AML-193 (cell line): ENCODE data around the gene GBA2.

Experiments used
- DNase-seq, 2 experiments: peaks; one replicate each; lab custom pipeline; 2025; lab: John Stamatoyannopoulos, UW

The GBA2 gene

DNA sequence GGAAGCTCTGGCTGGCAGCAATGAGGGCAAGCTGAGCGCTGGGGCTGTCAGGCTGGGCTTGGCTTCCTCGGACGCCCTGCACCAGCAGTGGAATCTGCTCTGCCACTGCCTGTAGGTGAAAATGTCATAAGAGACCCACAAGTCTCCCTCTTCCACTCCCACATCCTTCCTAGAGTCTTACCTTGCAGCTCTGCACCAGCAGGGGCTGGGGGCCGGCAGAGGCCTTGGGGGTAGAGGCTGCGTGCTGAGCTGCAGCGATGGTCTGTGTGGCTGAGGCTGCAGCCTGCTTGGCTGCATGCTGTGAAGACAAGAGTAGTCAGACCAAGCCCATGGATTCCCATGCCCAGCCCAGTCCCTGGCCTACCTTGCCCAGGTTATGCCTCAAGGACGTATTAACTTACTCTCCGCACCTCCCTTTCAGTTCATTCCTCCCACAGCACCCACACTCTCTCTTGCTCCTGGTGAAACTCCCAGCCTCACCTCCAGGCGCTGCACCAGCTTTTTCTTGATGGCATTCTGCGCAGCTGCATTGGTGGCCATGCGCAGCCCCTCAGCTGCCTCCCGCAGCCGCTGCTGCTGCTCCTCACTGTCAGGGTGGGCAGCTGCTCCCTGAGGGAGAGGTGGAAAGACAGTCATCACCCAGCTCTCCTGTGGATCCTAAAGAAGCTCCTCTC lies 34.3 kb downstream of the GBA2 start:
- DNase-seq = no peak

DNA sequence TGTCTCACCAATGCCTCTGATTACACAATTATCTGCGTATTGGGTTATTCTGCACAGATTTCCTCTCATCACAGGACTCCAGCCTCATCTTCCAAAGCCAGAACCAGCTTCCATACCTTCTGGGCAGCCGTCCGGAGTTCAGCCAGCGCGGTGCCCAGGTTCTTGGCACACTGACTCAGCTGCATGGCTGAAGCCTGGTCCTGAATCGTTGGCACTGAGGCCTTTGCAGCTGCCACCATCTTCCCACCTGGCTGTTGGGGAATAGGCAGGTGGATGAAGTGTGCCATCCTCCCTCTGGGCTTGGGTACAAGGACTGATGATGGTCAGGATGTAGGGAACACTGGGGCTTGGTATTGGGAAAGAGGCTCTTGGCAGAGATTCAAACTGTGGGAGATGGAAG lies 34.9 kb downstream of the GBA2 start:
- no peak for DNase-seq

DNA sequence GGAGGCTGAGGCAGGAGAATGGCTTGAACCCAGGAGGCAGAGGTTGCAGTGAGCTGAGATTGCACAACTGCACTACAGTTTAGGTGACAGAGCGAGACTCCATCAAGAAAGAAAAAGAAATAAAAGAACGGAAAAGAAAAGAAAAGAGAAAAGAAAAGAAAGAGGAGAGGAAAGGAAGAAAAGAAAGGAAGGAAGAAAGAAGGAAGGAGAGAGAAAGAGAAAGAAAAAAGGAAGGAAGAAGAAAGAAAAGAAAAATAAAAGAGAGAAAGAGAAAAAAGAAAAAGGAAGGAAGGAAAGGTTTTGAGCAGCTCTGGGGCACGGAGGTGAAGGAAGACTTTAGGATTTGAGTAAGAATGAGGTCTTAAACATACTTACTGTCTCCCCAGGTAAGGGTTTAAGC lies 35.5 kb downstream of the GBA2 start:
- DNase-seq = no peak

DNA sequence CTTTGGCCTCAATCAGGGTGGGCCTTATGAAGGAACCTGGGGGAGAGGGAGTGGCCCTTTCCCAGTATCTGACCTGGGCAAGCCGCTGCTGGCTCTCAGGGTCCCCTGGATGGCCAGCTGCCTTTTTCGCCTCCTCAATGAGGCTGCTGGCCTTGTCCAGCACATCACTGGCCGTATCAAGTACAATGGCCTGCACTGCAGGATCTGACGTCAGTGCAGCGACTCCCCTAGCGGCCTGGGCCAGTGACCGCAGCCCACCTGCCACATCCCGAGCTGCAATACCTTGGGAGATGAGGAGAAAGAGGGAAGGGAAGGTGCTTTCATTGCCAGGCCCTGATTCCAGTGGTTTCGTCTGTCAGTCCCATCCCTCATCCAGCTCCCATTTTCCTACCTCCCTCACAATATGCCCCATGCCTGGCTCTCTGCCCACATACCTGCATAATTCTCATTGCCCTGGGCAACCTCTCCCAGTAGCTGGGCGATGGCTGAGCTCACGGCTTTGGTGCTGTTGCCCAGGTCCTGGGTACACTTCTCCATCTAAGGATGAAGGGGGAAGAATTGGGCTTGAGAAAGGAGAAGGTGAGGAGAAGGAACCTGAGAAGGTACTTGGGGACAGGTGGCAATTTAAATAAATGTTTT lies 36.1 kb downstream of the GBA2 start:
- DNase-seq = no peak

DNA sequence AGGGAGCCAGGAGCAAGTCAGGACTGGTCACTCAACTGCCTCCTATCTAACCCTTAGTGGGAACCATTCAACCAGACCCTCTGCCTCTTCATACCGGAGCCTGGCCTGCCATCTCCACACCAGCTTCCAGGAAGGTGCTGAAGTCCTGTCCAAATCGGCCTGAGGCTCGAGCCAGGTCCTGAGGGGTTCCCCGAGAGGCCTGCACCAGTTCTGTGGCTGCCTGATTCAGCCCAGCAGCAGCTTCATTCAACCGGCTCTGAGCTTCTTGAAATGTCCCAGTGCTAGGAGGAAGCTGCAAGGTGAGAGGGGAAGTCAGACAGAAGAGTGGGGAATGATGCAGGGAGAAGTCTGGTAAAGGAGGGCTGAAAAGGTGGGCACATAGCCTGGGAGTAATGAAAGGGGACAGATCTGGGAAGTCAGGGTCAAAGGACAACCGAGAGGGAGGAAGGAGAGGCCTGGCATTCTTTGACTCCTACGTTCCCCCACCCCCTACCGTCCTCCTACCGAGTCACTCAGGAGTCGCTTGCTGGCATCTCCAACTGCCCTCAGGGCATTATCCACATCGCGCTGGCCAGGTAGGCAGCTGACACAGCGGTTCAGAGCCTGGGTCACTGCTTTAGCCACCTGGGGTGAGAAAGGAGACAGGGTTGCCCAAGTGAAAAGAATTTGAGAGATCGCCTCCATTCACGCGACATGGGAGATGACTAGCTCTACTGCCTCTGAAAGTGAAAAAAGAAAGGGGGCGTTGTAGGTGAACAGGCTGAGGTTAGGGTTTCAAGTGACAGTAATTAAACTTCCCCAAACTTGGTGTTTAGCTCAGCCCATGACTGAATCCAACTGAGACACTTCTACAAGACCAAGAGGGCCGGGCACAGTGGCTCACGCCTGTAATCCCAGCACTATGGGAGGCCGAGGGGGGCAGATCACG lies 37.3 kb downstream of the GBA2 start:
- no peak for DNase-seq

DNA sequence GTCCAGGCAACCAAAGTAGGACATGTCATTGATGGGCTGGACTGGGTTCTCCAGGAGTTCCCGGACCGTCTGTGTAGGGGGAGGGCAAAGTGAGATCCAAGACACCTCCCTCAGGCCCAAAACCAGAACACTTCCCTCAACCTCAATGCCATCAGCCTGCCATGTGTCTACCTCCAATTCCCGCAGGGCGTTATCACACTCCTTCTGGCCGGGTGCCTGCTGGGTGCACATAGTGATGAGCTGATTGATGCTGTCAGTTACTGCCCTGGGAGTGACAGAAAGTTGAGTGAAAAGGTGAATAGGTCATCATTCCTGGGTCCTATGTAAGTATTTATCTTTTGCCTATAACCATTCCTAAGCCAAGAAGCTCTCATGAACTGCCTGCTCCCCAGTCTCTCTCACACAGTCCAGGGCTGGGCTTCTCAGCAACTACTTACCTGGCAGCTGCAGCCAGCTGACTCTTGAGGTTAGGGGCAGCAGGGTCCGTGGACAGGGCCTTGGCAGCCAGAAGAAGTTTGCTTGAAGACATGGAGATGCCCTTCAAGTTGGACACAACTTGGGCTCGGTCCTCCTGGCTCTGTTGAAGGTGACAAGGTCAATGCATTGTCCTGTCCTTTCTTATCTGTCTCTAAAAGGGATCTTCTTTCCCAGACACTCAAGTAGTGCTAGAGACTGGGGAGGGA lies 38.1 kb downstream of the GBA2 start:
- DNase-seq = no peak

DNA sequence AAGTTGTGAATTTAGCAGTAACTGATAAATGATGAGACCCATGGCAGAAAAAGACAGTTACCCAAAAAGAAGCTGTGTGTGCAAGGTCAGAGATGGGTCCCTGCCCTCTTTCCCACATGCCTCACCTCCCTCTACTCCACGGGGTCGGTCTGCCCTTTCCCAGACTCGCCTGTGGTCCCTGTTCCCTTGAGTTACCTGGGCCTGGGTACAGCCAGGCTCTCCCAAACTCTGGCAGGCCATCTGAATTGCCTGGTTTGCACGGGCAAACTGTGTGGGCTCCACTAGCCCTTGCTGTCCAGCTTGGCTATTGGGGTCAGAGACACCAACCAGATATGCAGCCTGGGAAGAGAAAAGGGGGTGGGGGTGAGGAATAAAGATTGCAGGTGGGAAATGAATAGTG lies 40.9 kb downstream of the GBA2 start:
- DNase-seq = no peak

DNA sequence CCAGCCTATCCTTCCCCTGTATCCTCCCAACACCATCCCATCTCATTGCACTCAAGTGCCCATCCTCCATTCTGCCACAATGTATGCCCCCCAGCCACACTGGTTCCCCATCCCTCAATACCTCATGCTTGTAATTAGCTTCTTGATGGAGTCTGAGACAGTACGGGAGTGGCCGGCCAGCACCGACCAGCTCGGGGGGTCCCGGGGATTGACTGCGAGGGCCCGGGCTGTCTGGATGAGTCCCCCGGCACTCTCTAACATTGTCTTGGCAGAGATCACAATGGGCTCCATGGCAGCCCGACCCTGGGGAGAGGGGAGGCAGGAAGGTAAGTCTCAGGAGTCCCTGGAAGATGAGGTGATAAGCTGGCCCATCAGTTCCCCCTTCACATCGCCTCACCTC lies 42.1 kb downstream of the GBA2 start:
- DNase-seq = no peak

DNA sequence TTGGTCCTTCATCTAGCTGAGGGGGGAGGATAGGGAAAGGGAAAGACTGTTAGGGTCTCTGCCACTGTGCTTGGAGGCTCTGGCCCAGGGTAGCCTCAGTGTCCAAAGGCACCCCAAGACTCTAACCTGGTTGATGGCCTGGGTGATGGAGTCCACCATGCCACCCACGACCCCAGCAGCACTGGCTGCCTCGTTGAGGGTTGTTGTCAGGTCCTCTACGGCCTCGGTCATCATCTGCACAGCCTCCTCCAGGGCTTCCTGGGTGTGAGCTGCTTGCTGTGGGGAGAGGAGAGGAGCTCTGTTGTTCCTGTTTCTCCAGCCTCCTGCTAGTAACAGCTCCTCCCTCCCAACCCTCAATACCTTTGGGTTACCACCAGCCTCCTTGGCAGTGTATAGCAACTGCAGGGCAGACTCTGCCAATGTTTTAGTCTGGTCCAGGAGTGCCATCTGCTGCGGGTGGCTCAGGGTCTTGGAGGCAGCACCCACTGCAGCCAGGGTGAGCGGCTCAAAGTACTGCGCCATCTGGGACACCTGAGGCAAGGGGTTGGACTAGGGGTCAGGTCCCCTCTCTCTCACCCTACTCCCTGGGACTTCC lies 43.1 kb downstream of the GBA2 start:
- DNase-seq = no peak

DNA sequence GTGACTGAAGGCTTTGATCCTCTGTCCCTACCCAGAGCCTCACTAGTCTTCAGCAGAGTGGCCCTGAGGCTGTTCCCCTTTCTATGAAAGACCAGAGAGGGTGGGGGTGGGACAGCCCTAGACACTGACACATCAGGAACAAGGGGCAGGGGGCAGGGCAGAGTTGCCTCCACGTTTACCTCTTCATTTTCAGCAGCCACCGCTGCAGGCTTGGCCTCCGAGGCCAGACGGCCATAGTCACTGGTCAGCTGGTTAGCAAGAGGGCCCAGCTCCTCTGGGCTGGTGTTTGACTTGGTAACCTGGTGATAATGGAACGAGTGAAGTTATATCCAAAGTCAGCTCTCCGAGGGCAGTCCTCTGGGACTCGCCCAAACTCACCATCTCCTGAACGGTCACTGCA lies 43.7 kb downstream of the GBA2 start:
- peak in 1 of 2 experiments; percentile 20 for DNase-seq

DNA sequence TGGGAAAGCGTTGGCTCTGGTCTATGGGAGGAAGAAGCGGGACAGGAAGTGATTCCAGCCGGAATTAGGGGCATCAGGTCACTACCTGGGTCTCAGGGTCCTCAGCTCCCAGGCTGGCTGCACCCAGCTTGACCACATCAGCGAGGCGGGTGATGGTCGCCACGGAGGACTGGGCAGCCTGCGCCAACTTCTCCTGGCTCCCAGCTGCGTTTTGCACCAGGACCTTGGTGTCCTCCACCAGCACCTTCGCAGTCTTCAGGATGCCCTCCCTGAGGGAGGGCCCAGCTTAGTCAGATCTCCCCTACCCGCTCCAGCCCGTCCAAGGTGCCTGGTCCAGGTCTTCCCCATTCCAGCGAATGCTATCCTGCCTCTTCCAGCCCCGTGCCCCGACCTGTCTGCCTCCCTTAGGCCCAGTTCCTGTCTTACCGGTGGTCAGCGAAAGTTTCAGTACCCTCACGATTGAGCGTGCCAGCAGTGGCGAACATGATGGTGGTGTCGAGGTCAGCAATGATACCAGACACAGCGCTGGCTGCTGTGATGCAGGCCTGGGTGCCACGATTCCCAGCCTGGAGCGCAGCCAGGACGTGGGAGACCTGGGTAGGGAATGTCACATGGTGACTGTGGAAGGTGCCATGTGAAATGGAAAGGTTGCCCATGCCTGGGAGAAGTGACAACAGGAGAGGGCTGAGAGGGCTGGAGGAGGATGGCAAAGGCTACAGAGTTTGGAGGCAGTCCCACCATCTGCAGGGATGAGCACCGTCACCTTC lies 44.9 kb downstream of the GBA2 start:
- no peak for DNase-seq

DNA sequence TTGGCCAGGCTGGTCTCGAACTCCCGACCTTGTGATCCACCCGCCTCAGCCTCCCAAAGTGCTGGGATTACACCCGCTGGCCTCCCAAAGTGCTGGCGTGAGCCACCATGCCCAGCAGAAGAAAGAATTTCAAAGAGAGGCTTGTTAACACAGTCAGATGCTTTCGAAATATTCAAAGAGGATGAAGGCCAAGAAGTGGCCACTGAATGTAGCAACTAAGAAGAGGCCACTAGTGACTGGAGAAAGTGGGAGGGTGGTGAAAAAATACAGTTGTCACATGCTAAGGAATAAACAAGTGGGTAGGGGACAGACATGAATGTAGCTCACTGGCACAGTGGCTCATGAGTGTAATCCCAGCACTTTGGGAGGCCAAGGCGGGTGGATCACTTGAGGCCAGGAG lies 46.3 kb downstream of the GBA2 start:
- DNase-seq = no peak

DNA sequence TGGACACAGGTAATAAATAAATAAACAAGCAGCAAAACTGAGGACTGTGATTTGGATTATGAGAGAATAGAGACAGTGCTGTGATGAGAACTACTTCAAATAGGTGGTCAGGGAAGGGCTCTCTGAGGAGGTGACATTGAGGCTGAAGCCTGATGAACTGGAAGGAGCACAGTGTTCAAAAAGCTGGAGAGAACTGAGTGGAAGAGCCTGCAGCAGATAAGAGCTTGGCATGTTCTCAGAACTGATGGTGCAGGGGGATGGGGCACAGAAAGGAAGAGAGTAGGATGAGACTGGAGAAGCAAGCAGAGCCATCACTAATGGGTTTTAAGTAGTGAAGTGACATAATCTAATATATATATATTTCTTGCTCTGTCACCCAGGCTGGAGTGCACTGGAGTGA lies 48.1 kb downstream of the GBA2 start:
- no peak for DNase-seq

DNA sequence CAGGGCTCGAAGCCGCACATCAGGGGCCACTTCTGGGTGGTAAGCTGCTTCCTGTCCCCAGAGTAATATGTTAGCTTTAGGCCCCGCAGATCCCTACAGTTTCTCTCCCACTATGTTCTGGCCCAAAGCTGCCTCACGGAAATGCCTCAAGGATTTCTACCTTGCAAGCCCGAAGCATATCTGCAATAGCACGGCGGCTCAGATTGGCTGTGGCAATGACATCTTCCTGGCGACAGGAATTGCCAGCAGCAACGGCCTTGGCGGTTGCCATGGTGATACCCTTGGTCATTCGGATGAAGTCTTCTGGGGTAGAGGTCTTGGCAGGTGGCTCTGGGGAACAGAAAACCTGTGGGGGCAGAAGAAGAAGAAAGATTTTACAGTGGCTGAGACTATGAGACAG lies 49.0 kb downstream of the GBA2 start:
- DNase-seq = no peak

DNA sequence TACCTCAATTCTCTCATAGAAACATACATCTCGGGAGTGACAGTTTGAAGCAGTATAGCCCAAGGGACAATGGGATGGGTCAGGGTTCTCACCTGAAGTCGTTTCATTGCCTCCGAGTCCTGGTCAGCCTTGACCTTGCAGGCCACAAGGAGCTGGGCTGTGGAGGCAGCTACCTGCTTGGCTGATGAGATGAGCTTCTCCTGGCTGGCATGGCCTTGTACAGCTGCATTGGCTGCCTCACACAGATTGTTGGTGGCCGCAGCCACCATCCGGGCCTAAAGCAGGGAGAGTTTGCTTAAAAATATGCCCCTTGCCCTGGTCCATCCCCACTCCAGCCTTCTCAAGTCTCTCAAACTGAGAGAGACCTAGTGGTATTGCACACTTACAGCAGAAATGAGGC lies 50.8 kb downstream of the GBA2 start:
- DNase-seq = no peak

DNA sequence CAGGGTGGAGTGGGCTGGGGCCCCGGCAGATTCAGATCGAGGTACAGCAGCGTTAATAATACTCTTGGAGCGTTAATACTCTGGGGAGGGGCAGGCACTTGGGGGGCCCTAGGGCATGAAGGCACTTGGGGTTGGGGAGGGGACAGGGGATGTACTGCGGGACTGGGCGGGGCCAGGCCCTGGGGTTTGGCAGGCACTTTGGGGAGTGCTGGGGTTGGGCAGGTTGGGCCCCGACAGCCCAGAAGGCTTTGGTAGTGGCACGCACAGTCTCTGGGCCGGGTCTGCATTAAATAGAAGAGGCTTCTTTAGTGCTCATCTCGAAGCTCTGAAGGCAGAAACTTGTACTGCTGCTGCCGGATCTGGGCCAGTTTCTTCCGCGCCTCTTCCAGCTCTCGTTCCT lies 51.5 kb downstream of the GBA2 start:
- no peak for DNase-seq

DNA sequence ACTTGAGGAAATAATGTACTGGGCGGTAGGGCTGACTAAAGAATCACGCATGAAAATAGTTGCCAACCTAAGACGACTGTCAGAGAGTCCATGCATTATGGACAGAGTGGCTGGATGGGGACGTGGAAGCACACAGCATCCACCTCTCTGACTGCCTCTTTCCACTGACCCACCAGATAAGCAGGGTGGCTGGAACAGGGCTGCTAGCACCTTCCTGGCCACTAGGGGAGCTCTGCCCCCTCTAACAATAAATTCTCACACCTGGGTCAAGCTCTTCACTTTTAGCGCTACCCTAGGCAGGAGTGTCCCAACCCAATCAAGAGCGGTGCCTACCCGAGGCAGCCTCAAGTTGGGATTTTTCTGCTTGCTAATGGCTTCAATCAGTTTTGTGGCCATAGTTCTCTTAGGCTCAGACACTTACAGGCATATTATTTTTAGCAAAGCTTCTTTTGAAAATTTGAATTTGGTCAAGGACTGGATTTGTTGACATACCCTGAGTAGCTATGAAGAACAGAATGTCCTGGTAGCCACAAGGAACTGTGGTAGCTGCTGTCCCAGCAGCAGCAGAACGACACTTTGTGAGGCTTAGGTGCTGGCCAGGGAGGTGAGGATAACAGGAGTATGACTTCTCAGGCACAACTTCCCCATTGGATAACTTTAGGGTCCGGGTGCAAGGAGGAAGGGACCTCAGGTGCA lies 52.4 kb downstream of the GBA2 start:
- DNase-seq = peak; percentile 23

DNA sequence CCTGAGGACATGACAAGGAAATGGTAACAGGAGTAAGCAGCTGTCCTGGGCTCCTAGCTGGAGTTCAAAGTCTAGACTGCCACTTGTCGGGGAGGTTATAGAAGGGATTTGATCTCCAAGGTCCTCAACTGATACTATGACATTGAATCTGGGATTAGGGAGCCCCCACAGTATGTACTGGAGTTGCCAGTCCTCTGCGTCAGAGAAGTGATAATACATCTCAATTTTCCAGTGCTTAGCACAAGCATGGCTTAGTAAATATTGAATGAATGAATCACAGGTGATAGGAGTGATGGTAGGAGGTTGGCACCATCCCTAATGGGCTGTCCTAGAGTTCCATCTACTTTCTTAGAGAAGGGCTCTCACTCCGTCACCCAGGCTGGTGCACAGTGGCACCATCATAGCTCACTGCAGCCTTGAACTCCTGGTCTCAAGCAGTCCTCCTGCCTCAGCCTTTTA lies 53.1 kb downstream of the GBA2 start:
- DNase-seq = no peak

DNA sequence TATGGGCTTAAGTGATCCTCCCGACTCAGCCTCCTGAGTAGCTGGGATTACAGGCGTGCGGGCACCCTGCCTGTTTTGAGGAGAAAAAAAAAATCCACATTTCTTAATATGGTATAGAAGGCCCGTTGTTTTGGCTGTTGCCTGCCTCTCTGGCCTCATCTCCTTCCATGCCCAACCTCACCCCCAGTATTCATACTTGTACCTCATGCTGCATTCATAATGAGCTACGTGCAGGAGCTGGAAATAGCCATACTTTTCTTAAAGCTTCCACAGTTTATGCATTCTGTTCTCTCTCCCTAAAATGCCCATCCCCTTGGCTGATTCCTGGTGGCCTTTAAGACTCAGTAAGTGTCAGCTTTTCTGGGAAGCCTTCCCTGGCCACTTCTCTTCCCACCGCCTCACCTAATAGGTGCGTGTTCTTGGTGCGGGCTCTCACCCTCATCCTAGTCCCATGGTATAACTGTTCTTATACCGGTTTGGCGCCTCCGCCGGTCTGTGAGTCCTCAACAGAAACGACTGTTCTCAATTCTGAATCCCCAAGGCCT lies 57.2 kb downstream of the GBA2 start:
- DNase-seq = no peak

DNA sequence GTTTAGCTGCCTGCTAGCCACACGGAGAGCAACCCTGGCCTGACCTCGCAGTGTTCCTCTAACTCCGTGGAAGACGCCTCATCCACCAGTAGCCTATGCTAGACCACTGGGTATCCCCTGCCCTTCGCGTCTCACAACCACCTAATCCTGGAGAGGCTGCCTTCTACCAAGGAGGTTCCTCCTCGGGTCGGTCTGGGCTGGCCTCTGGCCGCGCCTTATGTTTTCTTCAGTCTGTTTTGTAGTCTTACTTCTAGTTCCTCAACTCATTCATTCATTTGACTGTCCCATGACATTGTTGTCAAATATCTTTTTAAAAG lies 57.7 kb downstream of the GBA2 start:
- no peak for DNase-seq
